NOMO-1 treated with DMSO at 0.1 percent for 48 hours (cell line): ENCODE measurements around the gene PEAR1.

Experiments
- DNase-seq: peaks from one replicate; lab custom pipeline; 2025; ENCODE audit not compliant: unreplicated experiment; lab: John Stamatoyannopoulos, UW

The PEAR1 gene

GRCh38 chr1:156959414-156959813 lies 65.9 kb downstream of the PEAR1 start:
- DNase-seq = no peak

GRCh38 chr1:156959925-156960324 lies 66.4 kb downstream of the PEAR1 start:
- DNase-seq = no peak

GRCh38 chr1:156961709-156962108 lies 68.2 kb downstream of the PEAR1 start:
- DNase-seq = no peak

GRCh38 chr1:156963621-156964020 lies 70.1 kb downstream of the PEAR1 start:
- peak; percentile 84 for DNase-seq

GRCh38 chr1:156964441-156964840 lies 70.9 kb downstream of the PEAR1 start:
- no peak for DNase-seq
